GM12878 (cell line): ENCODE data around the gene MESP2. TPM values are rescaled to one million over a fixed set of nuclear protein-coding genes. Genes with fewer than 3 reads are reported as not detected.

Source experiments
- ATAC-seq: fragments of 200-7000 bp; cut with Tn5 transposase; 3 replicates; pipeline ENCODE4 v1.9.1; 2020; ENCODE audit warnings: mild to moderate bottlenecking, moderate library complexity
- BruUV-seq: library from RNA; stranded (reverse); fragments of 400-500 nt; replicated peaks from 2 replicates; lab custom pipeline; 2021; lab: Mats Ljungman, UMichigan
- CTCF ChIA-PET: fragments of 300-600 bp; sonication (Branson Sonifier 250); formaldehyde crosslinking; extraction: SDS; loops from one replicate; lab custom pipeline; 2021; ENCODE audit warnings: inconsistent platforms; lab: Yijun Ruan, JAX
- POLR2A ChIA-PET: fragments of 350-600 bp; formaldehyde crosslinking; extraction: SDS; loops from one replicate; lab custom pipeline; 2021; ENCODE audit warnings: inconsistent platforms; lab: Charles Lee
- RAD21 ChIA-PET: fragments of 300-600 bp; sonication (Branson Sonifier 250); formaldehyde crosslinking; loops from one replicate; lab custom pipeline; 2023; ENCODE audit warnings: antibody characterized with exemption; ENCODE audit not compliant: unreplicated experiment; lab: Charles Lee
- SMC1A ChIA-PET: fragments of 300-600 bp; sonication (Branson Sonifier 250); formaldehyde crosslinking; loops from one replicate; lab custom pipeline; 2023; ENCODE audit not compliant: unreplicated experiment, uncharacterized antibody; lab: Charles Lee
- DNase-seq: peaks from one replicate; pipeline ENCODE4 v3.0.0-alpha.2; 2011; ENCODE audit warnings: low read depth, low spot score
- FAIRE-seq: peaks from 3 replicates; lab custom pipeline; 2011; peaks lifted over from hg19 to GRCh38; lab: Jason Lieb, UNC
- H2AFZ ChIP-seq: 2 replicates; pipeline ENCODE4 v1.6.0; 2011; ENCODE audit warnings: low read depth, low read length, control low read depth; ENCODE audit not compliant: control insufficient read depth
- H3K27ac ChIP-seq: 2 replicates; pipeline ENCODE4 v1.5.1; 2011; ENCODE audit warnings: control low read depth; ENCODE audit not compliant: control insufficient read depth, insufficient read depth
- H3K27me3 ChIP-seq, 2 experiments: replicated peaks in 1 of 2; 2 replicates each; pipeline versions ENCODE4 v1.6.0 to v1.6.1; 2011; ENCODE audit warnings: low read length in 1 of 2; ENCODE audit not compliant: control insufficient read depth in 2 of 2, insufficient read depth in 2 of 2
- H3K36me3 ChIP-seq, 2 experiments: 2 replicates each; pipeline ENCODE4 v1.5.1; 2011; ENCODE audit warnings: low read length in 1 of 2; ENCODE audit not compliant: control insufficient read depth in 2 of 2, insufficient read depth in 2 of 2
- H3K4me1 ChIP-seq: 2 replicates; pipeline ENCODE4 v1.6.1; 2011; ENCODE audit warnings: mild to moderate bottlenecking, low read length, moderate library complexity, mixed read lengths; ENCODE audit not compliant: control insufficient read depth, insufficient read depth
- H3K4me2 ChIP-seq: 2 replicates; pipeline ENCODE4 v1.6.0; 2011; ENCODE audit warnings: control low read depth; ENCODE audit not compliant: control insufficient read depth, insufficient read depth
- H3K4me3 ChIP-seq: fragments of 200-600 bp; sonication (generic); 2 replicates; pipeline ENCODE4 v1.5.1; 2016
- H3K79me2 ChIP-seq: 2 replicates; pipeline ENCODE4 v1.6.0; 2011; ENCODE audit warnings: low read length; ENCODE audit not compliant: control insufficient read depth, insufficient read depth
- H3K9ac ChIP-seq: 2 replicates; pipeline ENCODE4 v1.8.0; 2011; ENCODE audit warnings: low read length, control low read depth, mixed read lengths; ENCODE audit not compliant: control insufficient read depth, insufficient read depth
- H3K9me3 ChIP-seq: replicated peaks from 3 replicates; pipeline ENCODE4 v1.5.1; 2011; ENCODE audit warnings: mild to moderate bottlenecking, low read length; ENCODE audit not compliant: control insufficient read depth, insufficient read depth
- H4K20me1 ChIP-seq: 2 replicates; pipeline ENCODE4 v1.6.0; 2011; ENCODE audit not compliant: control insufficient read depth, insufficient read depth
- FOXK2 ChIP-seq: fragments of 450-650 bp; IDR thresholded peaks from 2 replicates; pipeline ENCODE4 v1.6.1; 2017; ENCODE audit warnings: mild to moderate bottlenecking, moderate library complexity
- GATAD2B ChIP-seq: fragments of 450-650 bp; conservative IDR thresholded peaks from 2 replicates; pipeline ENCODE4 v1.6.1; 2017; ENCODE audit warnings: low read depth, mild to moderate bottlenecking, moderate library complexity
- YY1 ChIP-seq: IDR thresholded peaks from 2 replicates; pipeline ENCODE4 v1.6.1; 2011; ENCODE audit warnings: low read depth, mild to moderate bottlenecking, low read length
- ZNF592 ChIP-seq: fragments of 450-650 bp; IDR thresholded peaks from 2 replicates; pipeline ENCODE4 v1.6.1; 2017; ENCODE audit warnings: mild to moderate bottlenecking, moderate library complexity
- WGBS: methylation state at CpG from one replicate; pipeline ENCODE4 v1.1.6; 2016; ENCODE audit warnings: low lambda C conversion rate; ENCODE audit not compliant: insufficient replicate concordance, insufficient coverage; ENCODE audit errors: missing lambda C conversion rate; 5-methylcytosine and 5-hydroxymethylcytosine counted together
- in situ Hi-C: fragments of 300-500 bp; cut with MboI; formaldehyde crosslinking; loops from 9 replicates; pipeline ENCODE4 v1.14.3; 2018; ENCODE audit warnings: mixed read lengths
- intact Hi-C: fragments of 100-400 bp; cut with micrococcal nuclease; formaldehyde crosslinking; loops from one replicate; pipeline ENCODE4 v1.14.2; 2022; ENCODE audit not compliant: unreplicated experiment
- polyA plus RNA-seq, 11 experiments: library from polyadenylated mRNA; depleted of rRNA in 4 of 11; unstranded in 6 of 11; stranded (reverse) in 5 of 11; fragments of >200 nt; fragmentation: Nextera tagmentation in 4 of 11; fragmentation: Illumina TruSeq in 1 of 11; extraction: Ambion mirVana in 4 of 11; extraction: Trizol in 1 of 11; gene quantifications; 1 replicate in 1 of 11; 2 replicates in 10 of 11; pipeline versions ENCODE4 v1.2.1 to v1.2.3, GENCODE V29; 2011 to 2016; ENCODE audit warnings: inconsistent platforms in 2 of 11, missing spikeins in 2 of 11, low read depth in 1 of 11
- total RNA-seq, 4 experiments: library from RNA; depleted of rRNA in 3 of 4; stranded (reverse); fragments of >200 nt in 3 of 4; fragmentation: Illumina TruSeq in 1 of 4; extraction: Trizol in 1 of 4; gene quantifications; 2 replicates each; pipeline versions ENCODE4 v1.2.1 to v1.2.3, GENCODE V29; 2013 to 2021

Gene MESP2
- total and polyA plus RNA-seq, 10 of the 15 experiments (the other 5 are each of a cell fraction or from before 2014, with no cell fraction given): 0.04 TPM; not detected in 9

DNA sequence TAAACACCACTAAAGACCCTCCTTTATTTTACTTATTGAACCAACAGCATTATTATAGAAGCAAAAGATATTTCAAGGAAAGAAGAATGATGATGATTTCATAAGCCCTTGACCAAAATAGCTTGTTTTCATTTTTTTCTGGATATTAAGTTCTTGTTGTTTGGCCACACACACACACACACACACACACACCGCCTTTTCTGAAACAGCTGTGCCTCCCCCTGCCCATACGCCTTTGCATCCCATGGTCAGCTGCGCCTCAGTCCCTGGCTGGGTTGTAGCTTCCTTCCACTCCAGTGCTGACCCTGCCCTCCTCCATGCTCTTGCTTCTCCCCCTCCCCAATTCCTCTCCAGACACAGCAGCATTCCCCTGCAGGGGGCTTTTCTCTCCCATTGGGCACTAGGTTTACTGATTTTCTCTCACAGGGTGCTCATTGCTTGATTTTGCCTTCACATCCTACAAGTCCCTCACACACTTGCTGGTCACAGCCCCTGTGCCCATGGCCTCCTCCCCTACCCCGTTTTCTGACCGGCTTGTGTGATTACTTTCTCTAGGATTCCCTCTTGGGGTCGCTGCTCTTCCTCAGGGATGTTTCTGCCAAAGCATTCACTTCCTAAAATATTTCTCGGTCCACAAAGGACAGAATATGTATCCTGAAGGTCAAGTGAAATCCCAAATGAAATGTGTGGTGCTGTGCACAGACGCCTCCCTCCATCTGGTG is 43.5 kb upstream of the MESP2 start:
- BruUV-seq: no TSS peak
- H3K9ac ChIP-seq: no peak overlapping the region
- no peak overlapping the region for H3K27ac ChIP-seq
- SMC1A ChIA-PET: interaction anchor here (0.7 kb wide), 1 partner anchor 20 kb away, joined by 3 read pairs; no protein-coding TSS in a partner anchor
- H3K4me3 ChIP-seq: no peak overlapping the region
- ATAC-seq (no peak), DNase-seq (no peak)
- no peaks in the 10 kb centered on the region for H3K36me3 ChIP-seq
- RAD21 ChIA-PET: interaction anchor here (0.7 to 1.0 kb wide), 2 partner anchors 9 to 142 kb away, joined by 3 read pairs; no protein-coding TSS in a partner anchor
- no peak overlapping the region for H3K4me2 ChIP-seq
- intact Hi-C loops: no loop called here
- no peaks in the 10 kb centered on the region for H3K9me3 ChIP-seq
- no peaks in the 10 kb centered on the region for H3K79me2 ChIP-seq
- H3K27me3 ChIP-seq: no peaks in the 10 kb centered on the region
- TF ChIP-seq YY1: no peak
- no peak for TF ChIP-seq ZNF592
- TF ChIP-seq GATAD2B: no peak
- no peak for TF ChIP-seq FOXK2
- TF ChIP-seq, all 136 proteins: peak for 0
- ChIA-PET POLR2A (interaction anchor here (0.6 to 1.3 kb wide), 2 partner anchors 104 to 180 kb away, joined by 3 to 4 read pairs; no protein-coding TSS in a partner anchor), CTCF (interaction anchor here (1.4 to 3.2 kb wide), 2 partner anchors 18 to 142 kb away, joined by 3 to 19 read pairs; partner anchors contain the start of gene MESP1)
- H2AFZ ChIP-seq: no peak overlapping the region
- no peaks in the 10 kb centered on the region for H3K4me1 ChIP-seq
- in situ Hi-C loops: no loop called here
- H4K20me1 ChIP-seq: no peaks in the 10 kb centered on the region
- WGBS: 27% methylated on average over 8 of the region's 8 CpGs
- no peak for FAIRE-seq
